Thoracic aorta (tissue), 2 donors: ENCODE measurements around the gene TOR1A. TPM values are rescaled to one million over a fixed set of nuclear protein-coding genes. Genes with fewer than 3 reads are reported as not detected.

Experiments
- ATAC-seq: fragments of 150-250 bp; one replicate; pipeline ENCODE4 v1.8.0; 2017; ENCODE audit warnings: low read depth; ENCODE audit not compliant: insufficient number of reproducible peaks, low FRiP score
- DNase-seq: peaks from one replicate; pipeline ENCODE4 v3.0.0-alpha.2; 2020; ENCODE audit warnings: low spot score
- H3K27ac ChIP-seq, 2 donors: fragments of 200-600 bp; sonication (generic); 1 replicate in 1 of 2; 2 replicates in 1 of 2; pipeline ENCODE4 v1.5.1; 2016; ENCODE audit warnings: mild to moderate bottlenecking in 2 of 2, moderate library complexity in 2 of 2
- H3K27me3 ChIP-seq: fragments of 200-600 bp; sonication (generic); replicated peaks from 2 replicates; pipeline ENCODE4 v1.6.0; 2016; ENCODE audit warnings: mild to moderate bottlenecking; ENCODE audit not compliant: insufficient read depth
- H3K36me3 ChIP-seq: fragments of 200-600 bp; sonication (generic); one replicate; pipeline ENCODE4 v1.5.1; 2016
- H3K4me1 ChIP-seq, 2 donors: fragments of 200-600 bp; sonication (generic); 1 replicate in 1 of 2; 2 replicates in 1 of 2; pipeline versions ENCODE4 v1.5.1 to v1.6.0; 2016; ENCODE audit warnings: low read depth in 2 of 2, mild to moderate bottlenecking in 1 of 2; ENCODE audit not compliant: control insufficient read depth in 1 of 2
- H3K4me3 ChIP-seq: fragments of 200-600 bp; sonication (generic); 2 replicates; pipeline ENCODE4 v1.5.1; 2016; ENCODE audit warnings: mild to moderate bottlenecking
- H3K9me3 ChIP-seq: fragments of 200-600 bp; sonication (generic); 2 replicates; pipeline ENCODE4 v1.5.1; 2016
- total RNA-seq, 2 donors: library from RNA; depleted of rRNA; stranded (reverse); fragments of >200 nt; gene quantifications; one replicate each; pipeline versions ENCODE4 v1.1.0 to v1.2.3, GENCODE V29; 2016
- TF ChIP-seq, protein P1 (sequence below): fragments of 200-600 bp; sonication (generic); IDR thresholded peaks from one replicate; pipeline ENCODE4 v1.5.1; 2019; ENCODE audit warnings: antibody characterized with exemption

TOR1A gene
- total RNA-seq, 2 donors from 2014 or later = 36.1 to 39.3 TPM

DNA sequence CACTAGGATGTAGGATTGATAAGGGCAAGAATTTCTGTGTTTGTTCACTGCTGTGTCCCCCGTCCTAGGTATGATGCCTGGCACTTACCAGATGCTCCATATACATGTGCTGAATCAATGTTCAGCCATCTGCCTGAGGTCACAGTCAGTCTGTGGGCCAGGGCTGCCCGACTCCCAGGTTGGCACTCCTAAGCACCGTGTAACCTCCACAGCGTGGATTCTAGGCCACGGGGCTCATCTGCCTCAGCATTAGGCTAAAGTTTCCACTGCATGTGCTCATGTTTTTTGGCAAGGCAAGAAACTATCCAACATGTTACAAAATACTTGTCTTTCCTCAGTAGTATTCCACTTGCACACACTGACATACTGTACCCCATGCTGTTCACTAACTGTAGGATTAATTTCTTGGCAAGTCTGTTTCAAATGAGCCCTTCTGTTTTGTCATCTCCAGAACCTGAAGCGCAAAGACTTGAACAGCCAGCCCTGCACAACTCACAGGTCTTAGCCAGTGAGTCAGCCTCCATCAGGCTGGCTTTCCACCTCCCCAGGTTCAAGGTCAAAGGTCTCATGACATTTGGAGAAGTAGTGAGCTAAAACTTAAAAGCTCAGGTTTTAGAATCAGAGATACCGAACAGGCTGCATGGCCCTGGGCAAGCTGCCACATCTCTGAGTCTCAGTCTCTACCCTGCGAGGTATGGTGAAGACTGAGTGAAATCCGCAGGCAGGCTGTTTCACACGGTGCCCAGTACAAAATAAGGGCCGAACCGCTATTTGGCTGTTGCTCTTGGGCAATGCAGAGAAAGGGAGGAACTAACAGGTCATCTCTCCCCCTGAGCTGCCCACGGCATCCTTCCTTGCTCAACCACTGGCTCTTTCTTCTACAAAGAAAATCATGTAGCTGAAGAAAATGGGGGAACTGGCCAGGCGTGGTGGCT is 7.2 kb downstream of the TOR1A start:
- ATAC-seq = no peak
- Histone ChIP-seq H3K4me1 (no peaks in the 10 kb centered on the region), H3K4me3 (no peak overlapping the region), H3K27ac (no peak overlapping the region), H3K36me3 (peaks cover 57% of the 10 kb centered on the region), H3K27me3 (no peaks in the 10 kb centered on the region), H3K9me3 (no peaks in the 10 kb centered on the region)
- TF ChIP-seq, protein P1, sequence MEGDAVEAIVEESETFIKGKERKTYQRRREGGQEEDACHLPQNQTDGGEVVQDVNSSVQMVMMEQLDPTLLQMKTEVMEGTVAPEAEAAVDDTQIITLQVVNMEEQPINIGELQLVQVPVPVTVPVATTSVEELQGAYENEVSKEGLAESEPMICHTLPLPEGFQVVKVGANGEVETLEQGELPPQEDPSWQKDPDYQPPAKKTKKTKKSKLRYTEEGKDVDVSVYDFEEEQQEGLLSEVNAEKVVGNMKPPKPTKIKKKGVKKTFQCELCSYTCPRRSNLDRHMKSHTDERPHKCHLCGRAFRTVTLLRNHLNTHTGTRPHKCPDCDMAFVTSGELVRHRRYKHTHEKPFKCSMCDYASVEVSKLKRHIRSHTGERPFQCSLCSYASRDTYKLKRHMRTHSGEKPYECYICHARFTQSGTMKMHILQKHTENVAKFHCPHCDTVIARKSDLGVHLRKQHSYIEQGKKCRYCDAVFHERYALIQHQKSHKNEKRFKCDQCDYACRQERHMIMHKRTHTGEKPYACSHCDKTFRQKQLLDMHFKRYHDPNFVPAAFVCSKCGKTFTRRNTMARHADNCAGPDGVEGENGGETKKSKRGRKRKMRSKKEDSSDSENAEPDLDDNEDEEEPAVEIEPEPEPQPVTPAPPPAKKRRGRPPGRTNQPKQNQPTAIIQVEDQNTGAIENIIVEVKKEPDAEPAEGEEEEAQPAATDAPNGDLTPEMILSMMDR = no peak
- DNase-seq = no peak

DNA sequence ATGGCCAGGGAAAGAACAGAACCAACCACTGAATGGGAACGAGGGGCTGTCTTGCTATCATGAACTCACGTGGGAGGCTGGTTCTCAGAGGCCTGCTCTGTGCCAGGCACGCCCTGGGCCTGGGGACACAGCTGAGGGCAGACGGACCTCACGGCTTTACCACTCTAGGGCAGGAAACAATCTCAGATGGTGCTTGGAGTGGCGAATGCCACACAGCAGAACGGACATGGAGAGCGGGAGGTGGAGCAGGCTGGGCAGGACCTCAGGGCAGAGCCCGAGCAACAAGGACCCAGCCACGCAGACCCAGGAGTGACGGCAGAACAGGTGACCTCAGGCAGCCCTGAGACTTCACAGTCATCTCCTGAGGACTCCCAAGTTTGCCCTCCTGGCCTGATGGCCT is 8.7 kb downstream of the TOR1A start:
- H3K36me3 ChIP-seq = peaks cover 42% of the 10 kb centered on the region
- no peaks in the 10 kb centered on the region for H3K4me1 ChIP-seq
- DNase-seq = no peak
- ATAC-seq = no peak
- TF ChIP-seq, protein P1 = no peak
- H3K4me3 ChIP-seq = no peak overlapping the region
- no peak overlapping the region for H3K27ac ChIP-seq
- H3K9me3 ChIP-seq = no peaks in the 10 kb centered on the region
- H3K27me3 ChIP-seq = no peaks in the 10 kb centered on the region

DNA sequence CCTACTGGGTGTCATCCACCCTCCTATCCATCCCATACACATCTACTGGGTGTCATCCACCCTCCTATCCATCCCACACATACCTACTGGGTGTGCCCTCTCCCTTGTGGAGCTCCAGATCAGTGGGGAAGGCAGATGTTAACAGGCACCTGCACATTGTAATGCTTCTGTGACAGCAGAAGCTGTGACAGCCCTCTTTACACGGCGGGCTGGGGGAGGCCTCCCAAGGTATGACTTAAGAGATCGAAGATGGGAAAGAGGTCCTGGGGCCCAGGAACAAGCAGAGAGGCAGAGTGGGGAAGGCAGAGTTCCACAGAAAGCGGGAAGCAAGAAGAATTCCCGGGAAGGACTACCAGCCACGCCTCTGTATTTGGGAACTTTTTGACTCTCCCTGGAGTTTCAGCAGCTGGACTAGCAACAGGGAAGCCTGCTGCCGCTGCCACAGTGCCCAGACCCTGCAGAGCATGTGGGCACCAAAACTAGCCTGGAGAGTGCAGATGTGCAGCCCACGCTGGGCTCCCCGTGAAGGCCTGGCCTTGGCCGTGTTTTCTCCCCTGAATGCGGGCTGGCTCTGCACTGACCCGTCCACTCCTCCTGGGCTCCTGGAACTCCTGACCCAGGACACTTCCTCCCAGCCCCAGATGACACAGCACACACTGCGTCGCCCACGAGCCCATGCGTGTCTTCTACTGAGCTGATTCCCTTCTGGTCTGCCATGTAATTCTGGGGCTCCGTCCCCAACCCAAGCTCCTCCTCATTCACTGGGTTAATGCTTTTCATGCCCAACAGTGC is 9.3 kb downstream of the TOR1A start:
- Histone ChIP-seq H3K27me3 (no peaks in the 10 kb centered on the region), H3K4me3 (no peak overlapping the region), H3K9me3 (no peaks in the 10 kb centered on the region), H3K4me1 (no peaks in the 10 kb centered on the region), H3K27ac (no peak overlapping the region), H3K36me3 (peaks cover 43% of the 10 kb centered on the region)
- TF ChIP-seq, protein P1 = no peak
- DNase-seq (no peak), ATAC-seq (no peak)

DNA sequence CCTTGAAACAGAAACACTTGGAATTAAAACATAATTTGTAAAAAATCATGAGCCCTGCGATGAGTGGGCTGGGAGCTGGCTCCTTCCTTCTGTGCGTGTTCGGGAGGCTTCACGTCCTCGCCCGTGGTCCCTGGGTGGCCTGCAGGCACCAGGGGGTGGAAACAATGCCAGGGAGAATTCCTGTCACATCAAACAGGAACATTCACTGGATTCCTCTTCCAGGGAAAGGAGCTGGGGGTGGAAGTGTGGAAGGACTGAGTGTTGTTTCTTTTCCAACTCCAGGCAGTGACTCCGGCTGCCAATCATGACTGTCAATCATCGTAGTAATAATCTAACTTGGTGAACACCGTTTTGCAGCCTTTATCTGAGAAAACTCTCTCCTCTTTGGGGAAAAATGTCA is 10.3 kb downstream of the TOR1A start:
- Histone ChIP-seq H3K4me1 (no peaks in the 10 kb centered on the region), H3K27me3 (no peaks in the 10 kb centered on the region), H3K4me3 (no peak overlapping the region), H3K27ac (no peak overlapping the region), H3K36me3 (peaks cover 44% of the 10 kb centered on the region), H3K9me3 (no peaks in the 10 kb centered on the region)
- ATAC-seq (no peak), DNase-seq (no peak)
- TF ChIP-seq, protein P1 = no peak

DNA sequence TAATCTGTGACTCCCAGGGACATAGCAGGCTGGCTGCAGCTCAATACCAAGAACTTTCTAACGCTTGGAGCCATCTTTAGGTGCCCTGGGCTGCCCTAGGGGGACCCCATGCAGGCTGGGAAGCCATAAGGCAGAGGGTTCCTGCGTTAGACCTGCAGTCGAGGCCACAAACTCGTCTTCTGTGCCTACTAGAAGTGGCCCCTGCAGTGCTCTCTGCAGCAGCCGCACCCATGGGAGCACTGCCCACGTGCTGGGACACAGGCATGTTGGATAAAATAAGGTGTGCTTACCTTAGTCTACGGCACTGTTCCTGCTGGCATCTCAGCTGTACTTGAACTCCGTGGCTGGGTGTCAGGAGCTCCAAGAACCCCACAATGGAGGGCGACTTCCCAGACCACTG is 11.6 kb downstream of the TOR1A start:
- DNase-seq = no peak
- TF ChIP-seq, protein P1 = no peak
- Histone ChIP-seq H3K27me3 (no peaks in the 10 kb centered on the region), H3K9me3 (no peaks in the 10 kb centered on the region), H3K36me3 (peaks cover 35% of the 10 kb centered on the region), H3K27ac (no peak overlapping the region), H3K4me1 (no peaks in the 10 kb centered on the region), H3K4me3 (no peak overlapping the region)
- no peak for ATAC-seq
